GM19438 (cell line): ENCODE results near the gene CAD.
"Not testable (repeated sequence)": the region's sequence is repeated elsewhere in the genome, so short reads cannot be mapped to it uniquely, and the experiment has no call there.

Experiments
- ATAC-seq: cut with Tn5 transposase; IDR thresholded peaks from one replicate; pipeline ENCODE4 v1.9.1; 2021; ENCODE audit warnings: low read depth; ENCODE audit not compliant: unreplicated experiment

Gene CAD

DNA sequence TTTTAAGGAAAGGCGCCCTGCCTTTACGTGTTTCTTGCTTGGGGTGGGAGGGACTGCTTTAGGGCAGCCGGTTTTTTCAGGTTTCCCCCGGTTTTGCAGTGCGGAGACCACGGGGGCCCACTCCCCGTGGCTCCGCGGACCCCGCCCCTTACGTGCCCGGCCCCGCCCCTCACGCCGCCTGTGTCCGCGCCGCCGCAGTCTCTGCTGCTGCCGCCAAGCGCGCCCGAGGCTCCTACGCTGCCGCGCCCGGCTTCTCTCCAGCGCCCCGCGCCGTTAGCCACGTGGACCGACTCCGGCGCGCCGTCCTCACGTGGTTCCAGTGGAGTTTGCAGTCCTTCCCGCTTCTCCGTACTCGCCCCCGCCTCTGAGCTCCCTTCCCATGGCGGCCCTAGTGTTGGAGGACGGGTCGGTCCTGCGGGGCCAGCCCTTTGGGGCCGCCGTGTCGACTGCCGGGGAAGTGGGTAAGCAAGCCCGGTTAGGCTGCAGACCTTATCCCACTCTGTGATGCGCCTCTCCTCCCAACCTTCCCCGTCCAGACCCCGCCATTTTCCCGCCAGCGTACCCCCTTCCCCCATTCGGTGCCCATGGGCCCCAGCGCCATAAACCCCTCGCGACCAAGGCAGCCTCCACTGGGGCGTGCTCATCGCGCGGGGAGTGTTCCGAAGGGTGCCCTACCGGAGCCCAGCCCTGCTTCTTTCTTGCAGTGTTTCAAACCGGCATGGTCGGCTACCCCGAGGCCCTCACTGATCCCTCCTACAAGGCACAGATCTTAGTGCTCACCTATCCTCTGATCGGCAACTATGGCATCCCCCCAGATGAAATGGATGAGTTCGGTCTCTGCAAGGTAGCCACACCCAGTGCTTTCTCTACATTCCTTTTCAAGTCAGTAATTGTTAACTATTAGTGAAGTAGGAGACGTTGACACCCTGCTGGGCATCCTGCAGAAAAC lies at the start of gene CAD:
CAD (plus strand) TSS at position 197 of the 949 bp plus-strand sequence; CDS start at position 380, 183 bp downstream.
- peak; percentile 75 for ATAC-seq

DNA sequence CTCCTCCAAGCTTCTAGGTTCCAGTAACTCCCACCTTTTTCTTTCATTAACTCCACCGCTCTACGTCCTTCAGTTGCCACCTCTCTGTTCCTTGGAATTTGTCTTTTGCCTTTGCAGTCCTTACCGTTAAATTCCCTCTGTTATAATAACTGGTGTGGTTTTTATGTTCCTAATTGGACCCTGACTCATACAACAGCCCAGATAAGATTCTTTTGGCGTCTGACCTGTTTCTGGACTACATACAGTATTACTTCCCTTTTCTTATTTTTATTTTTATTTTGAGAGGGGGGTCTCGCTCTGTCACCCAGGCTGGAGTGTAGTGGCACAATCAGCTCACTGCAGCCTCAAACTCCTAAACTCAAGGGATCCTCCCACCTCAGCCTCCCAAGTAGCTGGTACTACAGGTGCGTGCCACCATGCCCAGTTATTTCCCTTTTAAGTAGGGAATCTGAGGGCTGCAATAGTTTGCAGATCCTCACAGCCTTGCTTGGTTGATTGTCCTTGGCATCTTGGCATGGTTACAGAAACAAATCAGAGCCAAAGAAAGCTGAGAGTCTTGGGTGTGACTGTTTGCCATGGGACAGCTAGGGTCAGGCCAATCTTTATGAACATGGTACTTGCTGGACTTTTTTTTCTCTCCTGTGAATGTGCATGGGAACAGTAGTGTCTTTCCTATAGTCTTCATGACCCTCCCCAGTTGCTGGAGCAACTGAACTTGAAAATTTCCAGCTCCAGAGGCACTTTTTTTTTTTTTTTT lies 46.4 kb upstream of the CAD start:
- no peak for ATAC-seq

DNA sequence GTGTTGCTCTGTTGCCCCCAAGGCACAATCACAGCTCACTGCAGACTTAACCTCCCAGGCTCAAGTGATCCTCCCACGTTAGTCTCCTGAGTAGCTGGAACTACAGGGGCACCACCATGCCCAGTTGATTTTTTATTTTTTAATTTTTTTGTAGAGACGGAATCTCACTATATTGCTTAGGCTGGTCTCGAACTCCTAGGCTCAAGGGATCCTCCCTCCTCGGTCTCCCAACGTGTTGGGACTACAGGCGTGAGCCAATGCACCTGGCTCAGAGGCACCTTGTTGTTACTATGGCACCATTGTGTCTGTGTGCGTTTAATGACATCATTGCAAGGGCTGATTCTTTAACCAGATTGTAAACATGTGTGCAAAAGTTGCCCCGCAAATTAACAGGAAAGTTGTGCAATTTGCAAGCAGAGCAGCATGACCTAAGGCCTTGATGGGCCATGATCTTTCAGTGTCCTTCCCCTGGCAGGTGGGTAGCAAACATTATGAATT lies 45.8 kb upstream of the CAD start:
- ATAC-seq = no peak

DNA sequence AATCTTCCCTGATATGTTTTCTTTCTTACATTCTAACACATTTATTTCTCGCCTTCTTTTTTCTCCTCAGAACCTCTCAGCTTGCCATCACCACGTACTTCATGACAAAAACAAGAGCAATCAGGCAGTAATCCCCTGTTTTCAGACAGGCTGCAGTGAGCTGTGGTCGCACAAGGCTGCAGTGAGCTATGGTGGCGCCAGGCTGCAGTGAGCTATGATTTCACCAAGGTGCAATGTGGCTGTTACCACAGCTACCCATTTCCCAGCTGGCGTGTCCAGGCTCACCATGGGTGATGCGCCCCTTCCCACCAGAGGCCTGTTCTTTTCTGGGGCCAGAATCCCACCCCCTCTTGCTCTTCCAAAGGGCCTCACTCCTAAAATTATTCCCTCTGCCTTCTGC lies 42.5 kb upstream of the CAD start:
- no peak for ATAC-seq

DNA sequence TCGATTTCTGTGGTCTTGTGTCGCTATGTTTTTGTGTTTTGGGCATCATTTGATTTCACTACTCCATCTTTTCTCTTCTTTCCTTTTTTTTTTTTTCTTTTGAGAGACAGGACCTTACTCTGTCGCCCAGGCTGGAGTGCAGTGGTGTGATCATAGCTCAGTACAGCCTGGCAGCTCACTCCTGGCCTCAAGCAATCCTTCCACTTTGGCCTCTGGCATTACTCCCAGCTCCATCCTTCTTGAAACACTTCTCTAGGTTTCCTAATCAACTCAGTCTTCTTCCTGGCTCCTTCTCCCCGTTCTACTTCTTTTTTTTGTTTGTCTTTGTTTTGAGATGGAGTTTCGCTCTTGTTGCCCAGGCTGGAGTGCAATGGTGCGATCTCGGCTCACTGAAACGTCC lies 41.8 kb upstream of the CAD start:
- ATAC-seq = no peak

DNA sequence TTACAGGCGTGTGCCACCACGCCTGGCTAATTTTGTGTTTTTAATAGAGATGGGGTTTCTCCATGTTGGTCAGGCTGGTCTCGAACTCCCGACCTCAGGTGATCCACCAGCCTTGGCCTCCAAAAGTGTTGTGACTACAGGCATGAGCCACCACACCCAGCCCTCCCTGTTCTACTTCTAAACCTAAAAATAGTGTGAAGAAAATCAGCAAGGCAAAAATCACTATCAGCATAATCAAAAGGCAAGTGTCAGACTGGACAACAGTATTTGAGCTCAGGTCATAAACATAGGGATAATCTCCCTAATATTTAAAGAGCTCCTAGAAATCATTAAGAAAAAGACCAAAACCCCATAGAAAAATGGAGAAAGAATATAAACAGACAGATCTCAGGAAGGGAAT lies 41.4 kb upstream of the CAD start:
- ATAC-seq = not testable (repeated sequence)

DNA sequence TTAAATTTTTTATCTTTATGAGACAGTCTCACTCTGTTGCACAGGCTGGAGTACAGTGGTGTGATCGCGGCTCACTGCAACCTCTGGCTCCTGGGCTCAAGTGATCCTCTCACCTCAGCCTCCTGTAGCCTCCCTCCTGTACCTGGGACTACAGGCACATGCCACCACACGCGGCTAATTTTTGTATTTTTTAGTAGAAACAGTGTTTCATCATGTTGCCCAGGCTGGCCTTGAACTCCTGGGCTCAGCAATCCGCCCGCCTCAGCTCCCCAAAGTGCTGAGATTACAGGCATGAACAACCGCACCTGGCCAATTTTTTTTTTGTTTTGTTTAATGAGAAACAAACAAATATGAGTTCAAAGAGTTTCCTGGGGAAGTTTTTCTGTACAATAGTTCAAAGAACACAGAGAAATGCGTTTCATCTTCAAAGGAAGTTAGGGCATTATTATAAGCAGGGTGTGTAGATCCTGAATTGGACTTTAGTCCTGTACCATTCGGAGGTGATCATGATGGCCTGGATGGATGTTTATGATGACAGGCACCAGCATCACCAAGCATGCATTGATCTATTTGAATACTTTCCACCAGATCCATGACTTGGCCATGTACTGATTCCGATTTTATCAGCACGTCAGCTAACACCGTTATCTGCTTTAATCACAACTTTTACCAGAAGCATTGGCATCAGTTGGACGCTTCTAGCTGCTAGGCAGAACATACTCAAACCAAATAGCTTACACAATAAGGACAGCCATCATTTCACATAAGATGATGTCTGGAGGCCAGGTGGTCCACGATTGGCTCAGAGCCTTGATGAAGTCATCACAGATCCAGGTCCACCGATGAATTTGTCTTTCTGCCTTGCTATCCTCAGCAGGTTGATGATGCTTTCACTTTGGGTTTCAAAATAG lies 39.5 kb upstream of the CAD start:
- ATAC-seq = no peak

DNA sequence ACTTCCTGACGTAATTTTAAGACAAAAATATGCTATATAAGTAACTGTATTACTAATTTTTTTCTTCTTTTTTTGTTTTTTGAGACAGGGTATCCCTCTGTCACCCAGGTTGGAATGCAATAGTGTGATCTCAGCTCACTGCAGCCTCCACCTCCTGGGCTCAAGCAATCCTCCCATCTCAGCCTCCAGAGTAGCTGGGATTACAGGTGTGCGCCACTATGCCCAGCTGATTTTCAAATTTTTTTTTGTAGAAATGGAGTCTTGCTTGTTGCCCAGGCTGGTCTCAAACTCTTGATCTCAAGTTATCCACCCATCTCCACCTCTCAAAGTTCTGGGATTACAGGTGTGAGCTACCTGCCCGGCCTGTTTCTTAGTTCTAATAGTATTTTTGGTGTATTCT lies 38.7 kb upstream of the CAD start:
- no peak for ATAC-seq

DNA sequence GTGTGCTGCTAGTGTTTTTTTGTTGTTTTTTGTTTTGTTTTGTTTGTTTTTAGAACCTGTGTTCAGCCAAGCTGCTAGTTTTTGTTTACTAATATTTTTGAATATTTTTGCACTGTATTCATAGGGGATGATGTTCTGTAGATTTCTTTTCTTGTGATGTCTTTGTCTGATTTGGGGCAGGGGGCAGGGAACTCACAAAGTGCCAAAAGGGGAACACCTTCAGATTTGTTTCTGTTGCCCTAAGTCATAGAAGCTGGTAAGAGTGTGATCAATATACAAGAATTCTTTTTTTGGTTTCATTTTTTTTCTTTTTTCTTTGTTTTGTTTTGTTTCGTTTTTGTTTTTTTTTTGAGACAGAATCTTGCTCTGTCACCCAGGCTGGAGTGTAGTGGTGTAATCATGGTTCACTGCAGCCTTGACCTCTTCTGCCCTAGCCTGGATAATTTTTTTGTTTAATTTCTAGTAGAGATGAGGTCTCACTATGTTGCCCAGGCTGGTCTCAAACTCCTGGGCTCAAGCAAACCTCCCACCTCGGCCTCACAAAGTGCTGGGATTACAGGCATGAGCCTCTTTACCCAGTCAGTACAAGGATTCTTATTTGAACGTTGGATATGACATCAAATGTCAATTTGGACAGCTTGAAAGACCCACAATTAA lies 37.7 kb upstream of the CAD start:
- no peak for ATAC-seq

DNA sequence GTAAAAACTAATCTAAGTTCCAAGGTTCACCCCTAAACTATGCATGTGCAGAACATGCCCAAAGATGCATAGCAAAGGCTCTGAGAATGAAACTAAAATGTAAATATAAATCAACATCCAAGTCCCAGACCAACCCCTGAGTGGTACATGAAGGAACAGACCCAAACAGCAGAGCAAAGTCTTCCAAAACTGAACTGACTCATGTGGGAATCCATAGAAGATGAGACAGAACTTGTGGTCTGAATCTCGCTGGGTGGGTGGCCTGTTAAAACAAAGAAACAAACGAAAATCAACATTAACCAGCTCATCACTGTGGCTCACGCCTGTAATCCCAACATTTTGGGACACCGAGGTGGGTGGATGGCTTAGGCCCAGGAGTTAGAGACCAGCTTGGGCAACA lies 34.8 kb upstream of the CAD start:
- no peak for ATAC-seq

DNA sequence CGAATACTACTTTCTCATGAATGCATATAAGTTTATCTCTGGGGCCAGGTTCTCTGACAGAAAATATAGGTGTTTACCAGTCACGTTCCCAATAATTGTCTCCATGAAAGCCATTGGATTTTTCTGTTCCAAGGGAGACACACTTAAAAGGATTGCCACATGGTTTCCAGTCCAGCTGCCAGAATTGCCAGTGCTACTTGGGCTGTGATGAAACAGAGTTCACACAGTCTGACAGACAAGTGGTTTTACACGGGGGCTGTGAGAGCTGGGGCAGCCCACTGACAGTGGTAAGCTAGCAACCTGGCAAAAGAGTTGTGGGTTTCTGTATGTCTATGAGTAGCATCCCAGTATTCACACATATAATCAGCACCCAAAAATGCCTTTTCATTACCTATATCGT lies 33.1 kb upstream of the CAD start:
- ATAC-seq = no peak

DNA sequence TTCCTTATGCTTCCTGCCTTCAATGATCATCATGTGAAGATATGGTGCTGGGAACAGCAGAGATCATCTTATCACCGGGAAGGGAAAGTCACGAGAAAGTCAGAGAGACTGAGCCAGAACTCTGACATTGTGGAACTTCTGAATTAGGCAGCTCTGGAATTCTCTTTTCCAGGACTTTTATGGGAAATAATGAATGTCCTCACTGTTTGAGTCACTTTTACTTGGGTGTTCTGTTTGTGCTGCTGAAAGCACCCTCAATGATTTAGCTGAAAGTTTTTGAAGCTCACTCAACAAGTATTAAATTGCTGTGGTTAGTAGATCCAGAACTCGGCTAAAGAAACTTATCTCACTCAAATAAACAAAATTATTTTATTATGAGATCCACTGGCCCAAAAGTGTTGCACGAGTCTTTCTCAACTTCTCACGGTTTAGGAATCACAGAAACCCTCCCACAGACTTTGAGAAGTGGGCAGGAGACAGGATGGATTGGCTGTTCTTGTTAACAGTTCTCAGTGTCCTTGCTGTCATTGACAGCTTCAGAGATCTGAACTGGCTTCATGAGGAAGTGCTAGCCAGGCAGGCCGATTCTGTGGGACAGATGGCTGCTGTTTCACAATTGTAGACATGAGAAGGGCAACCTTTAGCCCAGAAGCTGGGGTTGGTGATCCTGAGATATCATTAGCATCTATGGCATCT lies 31.7 kb upstream of the CAD start:
- ATAC-seq = no peak

DNA sequence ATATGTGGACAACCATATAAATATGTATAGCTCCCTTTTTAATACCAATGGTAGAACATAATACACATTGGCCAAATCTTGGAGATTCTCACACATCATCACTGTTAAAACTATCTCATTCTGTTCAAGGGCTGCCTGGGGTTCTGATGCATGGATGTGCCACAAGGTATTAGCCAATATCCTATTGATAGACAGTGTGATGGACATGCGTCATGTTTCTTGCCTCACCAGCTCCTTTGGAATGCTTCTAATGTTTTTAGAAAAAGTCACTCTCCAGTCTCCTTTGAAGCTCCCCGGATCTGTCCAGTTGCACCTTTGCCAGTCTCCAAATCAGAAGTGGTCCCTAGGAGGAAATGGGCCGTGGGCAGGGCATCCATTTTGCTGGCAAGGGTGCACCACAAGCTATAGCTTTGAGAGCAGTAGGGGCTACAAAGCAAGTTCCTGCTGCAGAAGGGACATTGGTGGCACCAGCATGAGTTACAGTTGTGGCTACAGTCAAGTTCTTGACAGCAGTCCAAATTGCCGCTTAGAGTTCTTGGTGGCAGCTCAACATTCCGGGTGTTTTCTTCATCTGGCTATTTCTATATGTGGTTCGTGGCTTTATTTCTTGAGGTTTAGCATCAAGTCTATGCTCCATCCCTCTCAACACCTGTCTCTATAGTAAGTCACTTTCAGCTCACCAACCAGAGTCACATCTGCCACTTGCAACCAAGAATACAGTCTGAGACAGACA lies 30.4 kb upstream of the CAD start:
- no peak for ATAC-seq

DNA sequence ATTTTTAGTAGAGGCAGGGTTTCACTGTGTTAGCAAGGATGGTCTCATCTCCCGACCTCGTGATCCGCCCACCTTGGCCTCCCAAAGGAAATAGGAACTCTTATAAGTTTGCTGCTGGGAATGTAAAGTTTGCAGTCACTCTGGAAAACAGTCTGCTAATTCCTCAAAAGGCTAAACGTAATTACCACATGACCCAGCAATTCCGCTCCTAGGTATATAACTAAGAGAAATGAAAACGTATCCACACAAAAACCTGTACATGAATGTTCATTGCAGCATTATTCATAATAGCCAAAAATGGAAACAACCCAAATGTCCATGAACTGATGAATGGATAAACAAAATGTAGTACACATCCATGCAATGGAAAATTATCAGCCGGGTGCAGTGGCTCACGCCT lies 27.2 kb upstream of the CAD start:
- no peak for ATAC-seq

DNA sequence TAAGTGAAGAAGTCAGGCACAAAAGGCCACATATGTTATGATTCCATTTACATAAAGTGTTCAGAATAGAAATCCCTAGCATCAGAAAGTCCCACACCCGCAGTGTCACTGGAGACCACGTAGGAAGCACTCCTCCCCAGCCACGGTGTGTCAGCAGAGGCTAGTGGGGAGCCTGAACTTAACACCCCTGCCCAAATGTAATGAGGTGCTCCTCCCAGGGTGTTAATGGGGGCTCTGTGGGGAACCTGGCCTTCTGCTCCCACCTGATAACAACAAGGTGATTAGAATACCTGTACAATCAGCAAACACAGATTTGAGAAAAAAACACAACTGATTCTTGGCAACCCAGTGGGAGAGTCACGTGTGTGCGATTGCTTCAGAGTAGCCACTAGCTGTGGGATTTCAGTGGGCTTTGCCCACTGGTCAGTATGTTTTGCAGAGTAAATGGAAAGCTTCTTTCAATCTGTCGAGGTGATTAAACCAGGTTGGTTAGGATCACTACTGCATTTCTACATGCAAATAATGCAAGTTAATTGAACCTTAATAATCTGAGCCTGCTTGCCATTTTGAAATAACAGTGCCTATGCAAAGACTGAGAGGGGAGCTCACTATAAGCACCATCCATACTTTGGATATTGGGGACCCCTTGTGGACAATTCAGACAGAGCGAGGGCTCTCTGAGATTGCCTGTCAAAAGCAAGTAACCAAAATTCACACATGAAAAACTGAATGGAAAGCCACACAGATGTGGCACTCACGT lies 25.9 kb upstream of the CAD start:
- ATAC-seq = no peak

DNA sequence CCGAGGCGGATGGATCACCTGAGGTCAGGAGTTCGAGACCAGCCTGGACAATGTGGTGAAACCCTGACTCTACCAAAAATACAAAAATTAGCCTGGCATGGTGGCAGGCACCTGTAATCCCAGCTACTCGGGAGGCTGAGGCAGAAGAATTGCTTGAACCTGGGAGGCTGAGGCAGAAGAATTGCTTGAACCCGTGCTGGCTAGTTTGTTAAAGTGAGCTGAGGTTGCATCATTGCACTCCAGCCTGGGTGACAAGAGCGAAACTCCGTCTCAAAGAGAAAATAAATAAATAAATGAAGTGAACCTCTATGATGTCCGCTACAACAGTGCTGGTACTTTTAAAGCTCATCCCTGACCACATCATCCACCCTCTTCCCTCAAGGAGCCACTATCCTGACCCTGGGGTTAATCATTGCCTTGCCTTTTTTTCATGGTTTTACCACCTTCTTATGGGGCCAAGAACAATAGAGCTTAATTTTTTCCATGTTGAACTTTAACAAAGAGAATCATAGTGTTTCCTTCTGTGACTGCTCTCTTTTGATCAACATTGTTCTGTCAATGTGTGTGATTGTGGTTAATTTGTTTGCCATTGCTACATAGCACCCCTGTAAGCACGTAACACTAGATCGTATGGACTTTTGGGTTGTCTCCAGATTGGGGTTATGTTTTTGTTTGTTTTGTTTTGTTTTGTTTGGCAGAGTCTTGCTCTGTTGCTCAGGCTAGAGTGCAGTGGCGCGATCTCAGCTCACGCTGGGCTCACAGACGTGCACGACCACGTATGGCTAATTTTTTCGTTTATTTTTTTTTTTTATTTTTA lies 22.4 kb upstream of the CAD start:
- ATAC-seq = no peak

DNA sequence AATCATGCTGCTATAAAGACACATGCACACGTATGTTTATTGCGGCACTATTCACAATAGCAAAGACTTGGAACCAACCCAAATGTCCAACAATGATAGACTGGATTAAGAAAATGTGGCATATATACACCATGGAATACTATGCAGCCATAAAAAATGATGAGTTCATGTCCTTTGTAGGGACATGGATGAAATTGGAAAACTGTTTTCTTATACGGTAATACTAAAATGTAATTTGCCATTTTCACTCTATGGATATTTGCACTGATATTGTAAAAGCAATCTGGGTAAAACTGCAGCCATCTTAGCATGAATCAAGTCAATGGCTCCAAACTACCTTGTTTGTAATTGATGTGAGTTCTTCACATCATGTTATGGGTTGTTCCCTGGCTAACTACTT lies 21.4 kb upstream of the CAD start:
- not testable (repeated sequence) for ATAC-seq
